SU-DHL-6 (cell line): Measurements from ENCODE around the gene KATNAL1.

Experiments
- EZH2phosphoT487 ChIP-seq: fragments of 200-600 bp; sonication (generic), shearing (Covaris generic); conservative IDR thresholded peaks from 2 replicates; pipeline ENCODE4 v1.6.1; 2018; ENCODE audit warnings: mild to moderate bottlenecking, antibody characterized with exemption, low read length, moderate library complexity, mixed read lengths
- TF ChIP-seq, protein P1 (sequence below): fragments of 200-600 bp; sonication (generic); IDR thresholded peaks from one replicate; pipeline ENCODE4 v1.5.1; 2017; ENCODE audit warnings: antibody characterized with exemption, mild to moderate bottlenecking, low read length, moderate library complexity; ENCODE audit not compliant: insufficient read depth, poor library complexity, severe bottlenecking

DNA sequence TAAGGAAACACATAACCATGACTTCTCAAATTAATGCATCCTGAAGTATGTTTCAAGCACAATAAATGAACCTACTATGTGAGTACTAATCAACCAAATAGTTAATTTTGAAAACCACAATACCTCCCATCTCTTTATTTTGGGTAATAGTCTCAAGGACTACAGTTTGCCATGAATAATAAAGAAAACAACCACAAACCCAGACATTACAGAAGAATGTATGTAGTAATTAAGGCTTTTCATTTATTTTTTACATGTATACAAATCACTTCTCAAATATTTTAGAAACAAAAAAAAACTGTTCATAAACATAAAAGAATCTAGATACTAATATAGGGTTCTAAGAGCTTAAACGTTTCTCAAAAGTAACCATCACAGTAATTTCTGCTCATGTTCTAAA, 6.8 kb downstream of the KATNAL1 start:
- TF ChIP-seq, protein P1, sequence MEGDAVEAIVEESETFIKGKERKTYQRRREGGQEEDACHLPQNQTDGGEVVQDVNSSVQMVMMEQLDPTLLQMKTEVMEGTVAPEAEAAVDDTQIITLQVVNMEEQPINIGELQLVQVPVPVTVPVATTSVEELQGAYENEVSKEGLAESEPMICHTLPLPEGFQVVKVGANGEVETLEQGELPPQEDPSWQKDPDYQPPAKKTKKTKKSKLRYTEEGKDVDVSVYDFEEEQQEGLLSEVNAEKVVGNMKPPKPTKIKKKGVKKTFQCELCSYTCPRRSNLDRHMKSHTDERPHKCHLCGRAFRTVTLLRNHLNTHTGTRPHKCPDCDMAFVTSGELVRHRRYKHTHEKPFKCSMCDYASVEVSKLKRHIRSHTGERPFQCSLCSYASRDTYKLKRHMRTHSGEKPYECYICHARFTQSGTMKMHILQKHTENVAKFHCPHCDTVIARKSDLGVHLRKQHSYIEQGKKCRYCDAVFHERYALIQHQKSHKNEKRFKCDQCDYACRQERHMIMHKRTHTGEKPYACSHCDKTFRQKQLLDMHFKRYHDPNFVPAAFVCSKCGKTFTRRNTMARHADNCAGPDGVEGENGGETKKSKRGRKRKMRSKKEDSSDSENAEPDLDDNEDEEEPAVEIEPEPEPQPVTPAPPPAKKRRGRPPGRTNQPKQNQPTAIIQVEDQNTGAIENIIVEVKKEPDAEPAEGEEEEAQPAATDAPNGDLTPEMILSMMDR, result no peak
- no peak for TF ChIP-seq EZH2phosphoT487
